KBM-7 (cell line): Measurements from ENCODE around the gene PNRC2.
"Not testable (repeated sequence)": the region's sequence is repeated elsewhere in the genome, so short reads cannot be mapped to it uniquely, and the experiment has no call there.

ENCODE experiments used
- DNase-seq: peaks from one replicate; pipeline ENCODE4 v3.0.0-alpha.2; 2015
- in situ Hi-C: fragments of 300-500 bp; cut with MboI; formaldehyde crosslinking; loops from 2 replicates; pipeline ENCODE4 v1.14.3; 2020; ENCODE audit warnings: low sequenced_read_pairs, low pct_unique_long_range_greater_than_20kb, mixed read lengths

The PNRC2 gene

DNA sequence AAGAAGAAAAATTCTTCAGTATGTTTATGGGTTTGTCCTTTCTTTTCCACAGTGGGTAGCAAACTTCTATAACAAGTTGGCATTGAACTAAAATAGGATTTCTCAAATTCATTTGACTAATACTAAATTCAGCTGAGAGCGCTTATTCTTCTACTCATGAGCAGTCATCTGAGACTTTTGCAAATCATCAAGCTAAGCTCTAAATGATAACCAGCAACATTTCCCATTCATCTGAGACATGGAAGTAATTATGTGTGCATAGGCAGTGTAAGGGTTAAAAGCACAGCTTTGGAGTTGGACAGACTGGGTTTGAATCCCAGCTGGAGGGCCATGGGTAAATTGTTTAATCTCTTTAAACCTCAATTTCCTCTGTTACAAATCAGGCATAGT lies 28.1 kb upstream of the PNRC2 start:
- in situ Hi-C loops = no loop called here
- no peak for DNase-seq

DNA sequence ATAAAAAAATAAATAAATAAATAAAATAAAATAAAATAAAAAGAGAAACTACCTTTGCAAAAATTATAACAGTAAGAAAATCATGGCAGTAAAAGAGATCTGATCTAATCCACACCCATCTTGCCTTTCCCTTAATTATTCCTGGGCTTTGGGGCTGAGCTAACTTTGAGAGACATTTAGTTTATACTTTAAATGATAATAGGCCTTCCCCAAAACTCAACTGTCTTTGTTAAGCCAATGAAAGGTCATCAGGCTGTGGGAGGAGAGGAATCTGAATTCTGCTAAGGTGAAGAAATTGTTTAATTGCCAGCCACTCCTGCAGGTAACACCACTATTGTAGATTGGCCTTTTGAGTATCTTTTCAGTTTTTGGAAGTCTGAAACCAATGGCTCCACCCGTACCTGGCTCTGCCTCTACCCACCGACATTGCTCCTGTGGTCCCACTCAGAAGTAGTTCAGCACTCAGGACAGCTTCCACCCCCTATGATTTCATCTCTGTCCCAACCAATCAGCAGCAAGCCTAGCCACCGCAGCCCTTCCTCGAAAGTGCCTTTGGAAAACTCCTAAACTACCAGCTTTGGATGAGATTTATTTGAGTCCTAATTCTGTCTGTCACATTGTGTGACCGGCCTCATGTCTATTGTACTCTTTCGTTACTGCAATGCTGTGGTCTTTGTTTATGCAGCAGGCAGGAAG lies 23.0 kb upstream of the PNRC2 start:
- in situ Hi-C loops = no loop called here
- no peak for DNase-seq

DNA sequence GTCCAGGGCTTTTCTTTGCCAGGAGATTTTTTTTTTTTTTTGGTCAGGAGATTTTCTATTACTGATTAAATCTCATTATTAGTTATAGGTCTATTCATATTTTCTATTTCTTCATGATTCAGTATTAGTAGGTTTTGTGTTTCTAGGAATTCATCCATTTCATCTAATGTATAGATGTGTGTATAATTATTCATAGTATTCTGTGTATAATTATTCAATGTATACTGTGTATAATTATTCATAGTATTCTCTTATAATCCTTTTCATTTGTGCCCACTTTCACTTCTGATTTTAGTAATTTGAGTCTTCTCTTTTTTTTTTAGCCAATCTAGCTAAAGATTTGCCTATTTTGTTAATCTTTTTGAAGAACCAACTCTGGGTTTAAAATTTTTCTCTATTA lies 12.3 kb upstream of the PNRC2 start:
- in situ Hi-C loops = no loop called here
- no peak for DNase-seq

DNA sequence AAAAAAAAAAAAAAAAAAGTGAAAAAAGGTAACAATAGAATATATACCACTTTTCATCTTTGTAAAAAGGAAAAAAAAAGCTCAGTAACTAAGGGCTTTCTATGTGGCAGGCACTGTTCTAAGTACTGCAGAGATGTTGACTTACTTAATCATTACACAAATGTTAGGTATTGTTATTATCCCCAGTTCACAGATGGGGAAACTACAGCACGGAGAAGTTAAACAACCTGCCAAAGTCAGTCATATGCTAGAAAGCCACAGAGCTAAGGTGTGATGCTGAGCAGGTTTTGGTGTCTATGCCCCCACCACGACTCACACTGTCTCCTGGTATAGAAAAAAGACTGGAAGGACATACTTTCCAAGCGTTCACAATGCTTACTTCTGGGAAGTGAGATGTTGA lies 6.6 kb upstream of the PNRC2 start:
- DNase-seq = no peak
- in situ Hi-C loops = no loop called here

DNA sequence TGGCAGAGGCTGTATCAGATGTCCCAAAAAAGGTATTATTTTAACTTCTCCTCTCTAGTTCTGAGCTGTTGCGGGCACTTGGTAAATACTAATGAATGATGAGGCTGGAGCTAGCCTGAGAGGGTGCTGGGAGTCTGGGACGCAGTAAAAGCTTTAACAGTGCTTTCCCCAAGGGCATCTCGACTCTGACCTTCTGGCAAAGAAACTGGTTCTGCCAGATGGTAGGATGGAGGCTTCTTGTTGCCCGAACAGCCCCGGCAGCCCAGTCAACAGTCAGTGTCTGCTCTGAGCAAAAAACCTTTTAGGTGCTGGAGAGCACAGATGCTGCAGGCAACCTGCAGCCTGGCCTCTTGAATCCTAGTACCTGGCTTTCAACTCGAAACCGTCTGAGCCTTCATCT lies 2.5 kb upstream of the PNRC2 start:
- in situ Hi-C loops = no loop called here
- DNase-seq = no peak

DNA sequence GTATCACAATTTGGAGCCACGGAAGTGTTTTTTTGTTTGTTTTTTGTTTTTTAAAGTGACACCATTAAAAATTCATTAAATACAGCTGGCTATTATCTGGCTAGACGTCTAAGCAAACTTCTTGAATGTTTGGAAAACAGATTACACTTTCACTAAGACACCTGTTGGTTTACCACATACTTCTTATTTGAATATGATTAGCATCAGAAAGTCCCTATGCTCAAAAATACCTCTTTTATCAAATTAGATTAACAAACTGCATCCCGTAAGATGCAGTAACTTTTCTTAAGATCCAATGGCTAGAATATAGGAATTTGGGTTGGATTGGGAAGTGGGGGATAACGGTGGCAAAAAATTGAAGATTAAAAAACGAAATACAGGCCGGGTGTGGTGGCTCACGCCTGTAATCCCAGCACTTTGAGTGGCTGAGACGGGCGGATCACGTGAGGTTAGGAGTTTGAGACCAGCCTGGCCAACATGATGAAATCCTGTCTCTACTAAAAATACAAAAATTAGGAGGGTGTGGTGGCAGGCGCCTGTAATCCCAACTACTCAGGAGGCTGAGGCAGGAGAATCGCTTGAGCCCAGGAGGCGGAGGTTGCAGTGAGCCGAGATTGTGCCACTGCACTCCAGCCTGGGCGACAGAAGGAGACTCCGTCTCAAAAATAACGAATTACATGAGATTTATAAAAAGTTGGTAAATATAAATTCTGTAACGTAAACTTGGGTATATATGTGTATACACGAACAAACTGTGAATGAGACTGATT lies 1.4 kb upstream of the PNRC2 start:
- in situ Hi-C loops, DNase-seq: not testable (repeated sequence)

DNA sequence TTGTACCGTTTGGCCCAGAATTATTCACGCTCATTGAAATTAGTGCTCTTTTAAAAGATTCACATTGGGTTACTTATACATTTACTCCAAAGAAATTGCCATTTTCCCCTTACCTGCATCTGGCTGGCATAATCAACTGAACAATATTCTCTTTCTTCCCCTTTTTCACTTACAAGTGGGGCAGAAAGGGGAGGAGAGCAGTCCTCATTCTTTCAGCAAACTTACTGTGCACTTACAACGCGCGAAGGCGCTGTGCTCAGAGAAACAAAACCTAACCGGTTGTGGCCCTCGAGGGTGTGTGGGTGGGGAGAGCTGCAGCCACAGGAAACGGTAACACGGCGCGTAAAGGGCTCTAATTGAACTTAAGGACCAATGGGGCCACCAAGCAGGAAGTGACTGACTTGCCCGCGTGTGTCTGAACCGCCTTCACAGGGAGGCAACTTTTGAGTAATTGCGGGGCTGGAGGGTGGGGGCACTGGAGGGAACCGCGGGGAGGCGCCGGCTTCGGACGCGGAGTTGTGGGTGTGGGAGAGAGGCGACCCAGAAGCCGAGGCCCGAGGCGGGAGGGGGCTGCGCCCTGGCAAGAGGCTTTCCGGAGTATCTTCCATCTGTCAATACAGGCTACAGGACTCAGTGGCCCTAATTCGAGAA lies 693 bp upstream of the PNRC2 start:
- peak; percentile 99 for DNase-seq
- in situ Hi-C loops = no loop called here

DNA sequence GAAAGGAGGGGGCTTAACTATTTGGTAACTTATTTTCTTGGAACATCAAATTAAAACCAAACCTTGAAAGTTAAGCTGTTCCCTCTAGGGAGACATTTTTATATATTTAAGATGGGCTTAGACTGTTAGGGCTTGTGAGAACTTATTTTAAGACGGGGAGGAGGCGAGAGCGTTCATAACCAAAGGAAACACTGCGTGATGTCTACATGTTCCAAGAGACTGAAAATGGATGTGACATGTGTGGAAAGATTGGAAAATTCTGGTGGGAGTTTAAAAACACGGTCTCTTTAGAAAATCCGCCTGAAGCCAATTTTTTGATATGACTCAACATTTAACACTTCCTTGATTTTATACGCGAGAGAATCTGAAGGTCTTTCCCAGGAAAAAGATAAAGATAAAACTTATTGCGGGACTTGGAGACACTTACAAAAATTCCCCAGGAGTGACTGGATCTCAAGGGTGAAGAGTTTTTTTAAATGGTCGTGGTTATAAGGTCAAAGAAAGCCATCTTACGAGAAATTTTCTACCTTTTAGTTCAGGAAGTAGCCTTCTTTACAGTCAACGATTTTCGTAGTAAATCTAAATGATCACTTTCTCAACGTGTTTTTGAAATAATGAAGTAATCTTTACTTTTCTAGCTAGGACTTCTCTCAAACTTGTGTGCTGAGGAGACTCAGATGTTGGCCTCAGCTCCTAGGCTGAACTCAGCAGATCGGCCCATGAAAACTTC lies 828 bp downstream of the PNRC2 start:
- DNase-seq = no peak
- in situ Hi-C loops = no loop called here

DNA sequence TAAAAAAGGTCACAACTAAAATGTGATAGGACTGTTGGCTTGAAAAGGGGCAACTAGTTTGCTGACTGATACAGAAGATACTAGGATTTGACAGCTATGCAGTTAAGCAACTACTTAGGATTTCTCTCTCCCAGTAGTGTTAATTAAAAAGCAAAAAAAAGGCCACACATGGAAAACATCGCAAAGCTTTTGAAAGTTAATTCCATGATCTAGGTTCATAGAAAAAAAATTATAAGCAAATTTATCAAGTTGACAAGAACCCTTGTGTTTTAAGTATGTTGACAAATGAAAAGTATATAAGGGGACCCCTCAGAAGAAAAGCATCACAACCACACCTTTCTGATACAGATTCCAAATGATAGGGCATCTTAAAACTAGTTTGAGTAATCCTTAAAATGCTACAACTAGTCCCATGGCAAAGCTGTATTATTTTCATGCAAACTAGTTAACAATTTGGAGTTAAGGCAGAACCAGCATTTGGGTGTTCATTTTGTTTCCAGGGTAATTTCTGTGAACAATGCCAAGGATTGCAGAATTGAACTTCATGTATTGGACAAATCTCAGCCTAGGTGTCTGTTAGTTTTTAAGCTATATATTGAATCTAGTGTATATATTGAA lies 4.1 kb downstream of the PNRC2 start:
- in situ Hi-C loops = no loop called here
- no peak for DNase-seq

DNA sequence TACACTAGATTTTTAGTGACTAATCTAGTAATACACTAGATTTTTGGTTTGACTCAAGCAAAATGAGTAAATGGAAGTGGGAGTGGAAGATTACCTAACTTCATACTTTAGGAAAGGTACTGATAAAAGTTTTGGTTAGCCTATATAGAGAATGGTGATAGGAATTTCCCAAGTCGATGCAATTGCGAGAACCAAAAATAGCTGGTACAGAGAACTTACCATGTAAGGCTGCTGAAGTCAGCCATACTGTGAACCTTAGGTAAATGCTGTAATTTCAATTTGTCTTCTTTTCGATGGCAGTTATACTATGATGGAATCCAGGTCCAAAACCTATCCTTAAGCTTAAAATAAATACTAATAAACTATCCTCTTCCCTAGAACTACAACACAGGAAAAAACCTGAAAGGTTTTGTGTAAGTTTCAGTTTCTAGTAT lies 4.6 kb downstream of the PNRC2 start:
- in situ Hi-C loops = no loop called here
- DNase-seq = no peak

DNA sequence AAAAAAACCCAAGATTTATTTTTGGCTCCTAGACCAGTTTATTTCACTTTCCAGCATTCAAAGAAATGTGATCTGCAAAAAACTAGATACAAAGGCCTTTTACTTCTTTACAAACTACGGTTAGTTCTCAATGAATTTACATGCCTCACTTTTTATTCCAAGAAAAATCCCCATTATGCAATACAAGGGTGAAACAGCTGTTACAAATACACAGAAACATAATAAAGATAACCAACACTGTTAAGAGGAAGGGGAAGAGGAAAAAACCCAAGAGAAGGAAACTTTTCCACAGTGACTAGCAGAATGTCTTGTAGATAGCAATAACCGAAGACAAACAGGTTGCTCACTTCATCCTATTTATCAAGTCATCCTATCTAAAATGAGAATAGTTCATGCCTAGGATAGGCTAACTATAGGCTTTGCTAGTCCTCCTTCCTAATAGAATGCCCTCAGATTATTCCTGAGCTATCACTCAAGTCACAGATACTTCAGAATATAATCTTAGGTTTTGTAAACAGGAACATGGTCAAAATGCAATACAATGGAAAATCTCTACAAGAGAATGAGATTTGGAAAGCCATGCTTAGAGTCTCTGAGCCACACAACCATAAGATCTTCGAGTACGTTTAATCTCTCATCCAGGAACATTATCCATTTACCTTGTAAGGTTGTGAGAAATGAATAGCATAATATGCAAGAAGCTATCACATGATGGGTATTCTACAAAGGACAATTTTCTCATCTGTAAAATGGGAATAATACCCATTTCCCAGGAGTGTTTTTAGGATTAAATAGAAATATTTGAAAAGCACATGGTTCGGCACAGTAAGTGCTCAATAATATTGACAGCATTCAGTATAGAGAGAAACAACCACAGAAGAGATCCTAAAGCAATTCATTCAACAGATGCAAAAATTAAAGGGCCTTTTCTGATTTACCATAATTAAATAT lies 5.4 kb downstream of the PNRC2 start:
- in situ Hi-C loops = no loop called here

DNA sequence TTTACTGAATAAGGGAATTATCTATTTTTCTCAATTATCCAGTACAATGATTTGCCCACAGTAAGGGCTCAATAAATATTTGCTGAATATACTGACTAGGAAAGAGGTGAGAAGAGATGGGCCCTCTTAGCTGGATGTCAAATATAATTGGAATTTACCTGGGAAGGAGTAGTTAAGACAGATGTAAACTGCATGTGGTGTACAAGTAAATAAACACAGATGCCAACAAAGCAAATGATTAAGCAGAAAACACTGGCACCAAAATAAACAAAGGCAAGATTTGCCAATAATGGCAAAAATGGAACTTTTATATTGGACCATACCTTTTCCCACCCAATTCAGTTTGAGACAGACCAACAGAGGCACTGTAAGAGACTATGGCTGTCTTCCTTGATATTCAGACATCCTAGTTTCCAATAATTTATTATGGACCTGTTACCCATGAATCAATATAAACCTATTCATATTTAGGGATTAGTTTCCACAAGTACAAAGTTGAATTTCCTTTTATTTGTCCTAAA lies 7.4 kb downstream of the PNRC2 start:
- no peak for DNase-seq
- in situ Hi-C loops = no loop called here

More for the DNA sequence above, 5.4 kb downstream of the PNRC2 start:
- peak; percentile 54 for DNase-seq

DNA sequence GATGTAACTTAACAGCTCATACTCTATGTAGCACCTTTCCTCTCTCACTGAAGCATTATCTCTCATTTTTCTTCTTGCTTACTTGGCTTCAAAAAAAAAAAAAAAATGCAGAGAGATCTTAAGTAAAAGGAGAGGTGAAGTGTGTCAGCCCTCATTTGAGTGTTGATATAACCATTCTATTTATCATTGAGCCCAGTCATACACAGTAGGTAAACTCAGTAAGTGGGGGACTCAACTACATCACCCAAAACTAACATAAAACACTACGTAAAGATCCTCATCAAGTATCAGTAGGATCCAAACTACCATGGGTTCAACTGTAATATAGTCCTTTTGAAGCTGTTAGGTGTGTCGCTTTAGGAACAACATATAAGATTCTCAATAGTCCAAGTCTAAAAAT lies 8.2 kb downstream of the PNRC2 start:
- in situ Hi-C loops = no loop called here
- DNase-seq = no peak

DNA sequence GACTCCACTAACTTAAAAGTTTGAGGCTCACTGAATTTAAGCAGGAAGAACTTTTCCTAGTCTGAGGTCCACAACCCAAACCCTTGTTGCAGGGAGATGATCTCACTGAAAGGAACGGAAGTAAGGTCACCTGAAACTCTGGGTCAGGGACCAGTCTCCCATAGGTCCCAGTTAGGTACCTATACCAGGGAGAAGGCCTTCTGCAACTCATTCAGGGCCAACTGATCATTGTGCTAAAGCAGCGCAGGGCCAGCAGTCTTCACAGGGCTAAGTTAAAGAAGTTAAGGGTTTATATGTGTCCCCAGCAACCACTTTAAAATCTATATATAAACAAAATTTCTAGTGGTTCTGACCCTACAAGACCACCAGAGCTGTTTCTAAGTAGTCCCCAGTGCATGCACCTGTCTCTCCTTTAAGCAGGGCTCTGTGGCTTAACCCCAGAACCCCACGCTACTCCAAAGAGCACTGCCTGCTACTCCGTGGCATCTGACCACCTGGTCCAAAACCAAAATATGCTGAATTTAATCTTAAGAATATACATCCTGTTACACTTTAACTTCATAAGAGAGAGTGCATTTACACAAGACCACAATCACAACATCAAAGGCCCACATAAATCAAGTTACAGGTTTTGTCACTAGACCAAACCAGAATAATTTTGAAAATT lies 17.7 kb downstream of the PNRC2 start:
- in situ Hi-C loops = no loop called here
- no peak for DNase-seq

DNA sequence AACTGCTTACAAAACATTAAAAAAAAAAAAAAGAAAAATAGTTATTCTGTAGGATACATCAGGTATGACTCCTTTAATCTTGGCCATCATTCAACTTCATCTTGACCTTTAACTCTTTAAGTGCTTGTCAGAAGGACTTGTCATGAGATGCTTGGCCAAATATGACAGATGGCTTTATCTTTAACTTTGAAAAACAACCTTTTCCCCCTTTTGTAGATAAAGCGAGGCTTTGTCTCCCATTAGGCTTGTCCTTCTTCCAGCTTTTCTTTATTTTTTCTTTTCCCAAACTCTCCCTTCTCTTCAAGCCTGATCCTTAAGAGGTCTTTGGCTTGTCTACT lies 18.2 kb downstream of the PNRC2 start:
- no peak for DNase-seq
- in situ Hi-C loops = no loop called here

DNA sequence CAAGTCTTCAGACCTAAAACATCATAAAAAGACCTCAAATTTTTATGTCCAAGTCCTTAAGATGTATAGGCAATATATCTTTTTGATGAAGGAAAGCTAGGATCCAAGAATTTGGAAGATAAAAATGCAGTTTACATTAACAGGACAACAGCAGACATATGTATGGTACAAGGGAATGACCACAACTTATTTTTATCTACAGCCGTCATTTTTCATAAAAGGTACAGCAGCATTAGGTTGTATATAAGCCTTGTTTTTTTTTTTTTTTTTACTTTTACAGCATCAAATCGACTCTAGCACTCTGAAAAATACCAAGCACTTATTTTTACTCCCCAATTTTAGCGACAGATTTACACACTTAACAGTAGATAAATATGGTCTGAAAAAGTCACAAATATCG lies 19.2 kb downstream of the PNRC2 start:
- in situ Hi-C loops = no loop called here
- DNase-seq = no peak

DNA sequence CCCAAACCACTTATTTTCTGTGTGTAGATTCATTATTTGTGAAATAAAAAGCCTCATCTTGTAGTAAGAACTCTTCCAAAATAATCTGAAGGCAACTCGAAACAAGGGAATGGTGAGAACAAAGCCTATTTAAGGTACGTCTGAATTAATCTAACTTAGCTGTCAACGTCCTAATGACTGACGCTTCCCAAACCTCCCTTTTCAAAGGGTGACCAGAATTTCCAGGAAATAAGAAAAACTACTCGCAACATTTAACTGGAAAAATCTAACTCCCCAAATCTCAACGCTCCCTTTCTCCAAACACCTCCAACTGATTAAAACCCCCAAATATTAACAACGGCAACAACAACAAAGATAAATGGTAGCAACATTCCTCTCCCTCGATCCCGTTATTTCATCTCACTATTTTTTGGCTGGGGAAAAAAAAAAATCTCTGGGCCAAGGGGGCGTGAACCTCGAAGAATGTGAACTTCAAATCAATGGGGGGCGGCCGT lies 19.8 kb downstream of the PNRC2 start:
- in situ Hi-C loops = no loop called here
- DNase-seq = no peak
